ENCODE data around the gene SPRR5. TPM values are rescaled to one million over a fixed set of nuclear protein-coding genes. Genes with fewer than 3 reads are reported as not detected.

The SPRR5 gene
- total RNA-seq, 1 experiment from 2014 or later = not detected

GRCh38 chr1:152977614-152978013, 30.6 kb downstream of the SPRR5 start:
- TF ChIP-seq CTCF (conservative IDR thresholded peaks at IDR 0.05; ENCODE audit: low read depth, low read length) = no peak
- TF ChIP-seq EZH2 (IDR thresholded peaks at IDR 0.05; ENCODE audit: borderline replicate concordance, low read depth, low read length, poor library complexity, severe bottlenecking) = no peak
- intact Hi-C loops (cut with micrococcal nuclease; ENCODE audit: unreplicated experiment) = no loop called here

GRCh38 chr1:152980676-152981075, 33.7 kb downstream of the SPRR5 start:
- BruUV-seq (replicated peaks) = no TSS peak
- H3K27ac ChIP-seq (ENCODE audit: low read depth, low read length, poor library complexity, severe bottlenecking) = no peak overlapping the region
- intact Hi-C loops (cut with micrococcal nuclease; ENCODE audit: unreplicated experiment) = no loop called here
- no peak for DNase-seq (ENCODE audit: low spot score)
- H3K9me3 ChIP-seq (ENCODE audit: low read depth, low read length, poor library complexity, severe bottlenecking) = no peaks in the 10 kb centered on the region
- ChIA-PET POLR2A (ENCODE audit: low non-redundant PET) (no interaction called here), CTCF (no interaction called here)
- no peaks in the 10 kb centered on the region for H3K36me3 ChIP-seq (ENCODE audit: insufficient read depth, low read length, poor library complexity, severe bottlenecking)
- H3K27me3 ChIP-seq (replicated peaks; ENCODE audit: insufficient read depth, low read depth, low read length, poor library complexity) = no peaks in the 10 kb centered on the region
- H3K4me3 ChIP-seq (ENCODE audit: low read depth, low read length, poor library complexity, severe bottlenecking) = no peak overlapping the region
- H3K4me1 ChIP-seq (ENCODE audit: insufficient read depth, low read length, poor library complexity, severe bottlenecking) = no peaks in the 10 kb centered on the region
- no peak for TF ChIP-seq EZH2 (IDR thresholded peaks at IDR 0.05; ENCODE audit: borderline replicate concordance, low read depth, low read length, poor library complexity, severe bottlenecking)
- TF ChIP-seq CTCF (conservative IDR thresholded peaks at IDR 0.05; ENCODE audit: low read depth, low read length) = no peak

More at GRCh38 chr1:152977614-152978013, 30.6 kb downstream of the SPRR5 start:
- Histone ChIP-seq H3K36me3 (ENCODE audit: insufficient read depth, low read length, poor library complexity, severe bottlenecking) (no peaks in the 10 kb centered on the region), H3K4me3 (ENCODE audit: low read depth, low read length, poor library complexity, severe bottlenecking) (no peak overlapping the region), H3K4me1 (ENCODE audit: insufficient read depth, low read length, poor library complexity, severe bottlenecking) (no peaks in the 10 kb centered on the region), H3K27ac (ENCODE audit: low read depth, low read length, poor library complexity, severe bottlenecking) (no peak overlapping the region), H3K27me3 (replicated peaks; ENCODE audit: insufficient read depth, low read depth, low read length, poor library complexity) (no peaks in the 10 kb centered on the region), H3K9me3 (ENCODE audit: low read depth, low read length, poor library complexity, severe bottlenecking) (no peaks in the 10 kb centered on the region)
- no peak for DNase-seq (ENCODE audit: low spot score)
- ChIA-PET POLR2A (ENCODE audit: low non-redundant PET) (no interaction called here), CTCF (interaction anchor here (0.6 kb wide), 1 partner anchor 315 kb away, joined by 5 read pairs; no protein-coding TSS in a partner anchor)
- no TSS peak for BruUV-seq (replicated peaks)

GRCh38 chr1:152981146-152981871, 34.3 kb downstream of the SPRR5 start:
- no peaks in the 10 kb centered on the region for H3K4me1 ChIP-seq (ENCODE audit: insufficient read depth, low read length, poor library complexity, severe bottlenecking)
- TF ChIP-seq CTCF (conservative IDR thresholded peaks at IDR 0.05; ENCODE audit: low read depth, low read length) (no peak), EZH2 (IDR thresholded peaks at IDR 0.05; ENCODE audit: borderline replicate concordance, low read depth, low read length, poor library complexity, severe bottlenecking) (no peak)
- DNase-seq (ENCODE audit: low spot score) = no peak
- no peaks in the 10 kb centered on the region for H3K36me3 ChIP-seq (ENCODE audit: insufficient read depth, low read length, poor library complexity, severe bottlenecking)
- no peak overlapping the region for H3K4me3 ChIP-seq (ENCODE audit: low read depth, low read length, poor library complexity, severe bottlenecking)
- intact Hi-C loops (cut with micrococcal nuclease; ENCODE audit: unreplicated experiment) = no loop called here
- no TSS peak for BruUV-seq (replicated peaks)
- H3K27ac ChIP-seq (ENCODE audit: low read depth, low read length, poor library complexity, severe bottlenecking) = no peak overlapping the region
- ChIA-PET POLR2A (ENCODE audit: low non-redundant PET) (no interaction called here), CTCF (no interaction called here)
- no peaks in the 10 kb centered on the region for H3K27me3 ChIP-seq (replicated peaks; ENCODE audit: insufficient read depth, low read depth, low read length, poor library complexity)
- H3K9me3 ChIP-seq (ENCODE audit: low read depth, low read length, poor library complexity, severe bottlenecking) = no peaks in the 10 kb centered on the region

Data from A673 (cell line).